Neural progenitor cell (in vitro differentiated cells): ENCODE results near the gene TMEM109. TPM values are rescaled to one million over a fixed set of nuclear protein-coding genes. Genes with fewer than 3 reads are reported as not detected.

ENCODE experiments used
- DNase-seq: peaks from one replicate; pipeline ENCODE4 v3.0.0-alpha.2; 2016; ENCODE audit warnings: low spot score
- H2AFZ ChIP-seq: fragments of 200-600 bp; sonication (generic); replicated peaks from 2 replicates; pipeline ENCODE4 v1.6.1; 2016; ENCODE audit warnings: antibody characterized with exemption
- H3F3A ChIP-seq: fragments of 200-600 bp; sonication (generic); 2 replicates; pipeline ENCODE4 v1.6.1; 2016; ENCODE audit warnings: antibody characterized with exemption, low read depth
- H3K27ac ChIP-seq: fragments of 200-600 bp; sonication (generic); 2 replicates; pipeline ENCODE4 v1.5.1; 2016; ENCODE audit warnings: mild to moderate bottlenecking
- H3K27me3 ChIP-seq: fragments of 200-600 bp; sonication (generic); 2 replicates; pipeline ENCODE4 v1.6.1; 2016; ENCODE audit warnings: mild to moderate bottlenecking, moderate library complexity
- H3K36me3 ChIP-seq: fragments of 200-600 bp; sonication (generic); 2 replicates; pipeline ENCODE4 v1.5.1; 2016
- H3K4me1 ChIP-seq: fragments of 200-600 bp; sonication (generic); 2 replicates; pipeline ENCODE4 v1.6.1; 2016; ENCODE audit warnings: mixed run types
- H3K4me2 ChIP-seq: fragments of 200-600 bp; sonication (generic); 2 replicates; pipeline ENCODE4 v1.6.1; 2016
- H3K4me3 ChIP-seq: fragments of 200-600 bp; sonication (generic); 2 replicates; pipeline ENCODE4 v1.5.1; 2016
- H3K79me2 ChIP-seq: fragments of 200-600 bp; sonication (generic); 2 replicates; pipeline ENCODE4 v1.6.1; 2016; ENCODE audit warnings: low read depth
- H3K9ac ChIP-seq: fragments of 200-600 bp; sonication (generic); 2 replicates; pipeline ENCODE4 v1.6.1; 2016
- H3K9me3 ChIP-seq: fragments of 200-600 bp; sonication (generic); 2 replicates; pipeline ENCODE4 v1.5.1; 2016; ENCODE audit warnings: low read depth
- H4K20me1 ChIP-seq: fragments of 200-600 bp; sonication (generic); 2 replicates; pipeline ENCODE4 v1.6.1; 2016; ENCODE audit warnings: low read depth
- H3K27ac Mint-ChIP-seq: 3 replicates; pipeline ENCODE4 v1.8.0; 2021; ENCODE audit warnings: mixed read lengths
- H3K27me3 Mint-ChIP-seq: 2 replicates; pipeline ENCODE4 v1.8.0; 2022; ENCODE audit warnings: low read depth, mild to moderate bottlenecking, inconsistent platforms, moderate library complexity, mixed read lengths; ENCODE audit not compliant: insufficient read depth
- H3K36me3 Mint-ChIP-seq: 3 replicates; pipeline ENCODE4 v1.8.0; 2021; ENCODE audit warnings: mixed read lengths
- H3K4me1 Mint-ChIP-seq: 3 replicates; pipeline ENCODE4 v1.8.0; 2021; ENCODE audit warnings: mixed read lengths
- H3K4me3 Mint-ChIP-seq: 3 replicates; pipeline ENCODE4 v1.8.0; 2021; ENCODE audit warnings: mild to moderate bottlenecking, moderate library complexity, mixed read lengths
- H3K9me3 Mint-ChIP-seq: 3 replicates; pipeline ENCODE4 v1.8.0; 2020; ENCODE audit warnings: mixed read lengths
- CTCF ChIP-seq: fragments of 200-600 bp; sonication (generic); IDR thresholded peaks from 2 replicates; pipeline ENCODE4 v1.5.1; 2017; ENCODE audit warnings: antibody characterized with exemption, mild to moderate bottlenecking
- EZH2 ChIP-seq: fragments of 200-600 bp; sonication (generic); IDR thresholded peaks from 2 replicates; pipeline ENCODE4 v1.6.1; 2017; ENCODE audit warnings: antibody characterized with exemption, mild to moderate bottlenecking, moderate library complexity
- EZH2phosphoT487 ChIP-seq: fragments of 200-600 bp; sonication (generic); IDR thresholded peaks from 2 replicates; pipeline ENCODE4 v1.6.1; 2017; ENCODE audit warnings: antibody characterized with exemption
- total RNA-seq: library from RNA; depleted of rRNA; stranded (reverse); fragments of >200 nt; gene quantifications from 2 replicates; pipeline ENCODE4 v1.2.3, GENCODE V29; 2015; ENCODE audit warnings: low replicate concordance

The TMEM109 gene
- total RNA-seq, 1 donor from 2014 or later = 22.4 TPM

- peaks cover 22% of the 10 kb centered on the region for H3K36me3 Mint-ChIP-seq
Measured at GRCh38 chr11:60919320-60919719, 5.4 kb downstream of the TMEM109 start.

GRCh38 chr11:60919956-60920355, 6.0 kb downstream of the TMEM109 start:
- Histone ChIP-seq H3K4me3 (no peak overlapping the region), H3F3A (peaks cover 16% of the 10 kb centered on the region), H3K79me2 (peaks cover 39% of the 10 kb centered on the region), H3K4me1 (peaks cover 6% of the 10 kb centered on the region), H3K36me3 (no peaks in the 10 kb centered on the region), H3K4me2 (no peak overlapping the region), H2AFZ (no peak overlapping the region), H3K9me3 (no peaks in the 10 kb centered on the region), H4K20me1 (peaks cover 25% of the 10 kb centered on the region), H3K27ac (no peak overlapping the region), H3K27me3 (no peaks in the 10 kb centered on the region), H3K9ac (no peak overlapping the region)
- Mint-ChIP-seq H3K4me1 (peaks cover 35% of the 10 kb centered on the region), H3K36me3 (peaks cover 22% of the 10 kb centered on the region), H3K9me3 (no peaks in the 10 kb centered on the region), H3K4me3 (no peak overlapping the region), H3K27ac (no peak overlapping the region), H3K27me3 (peaks cover 4% of the 10 kb centered on the region)
- DNase-seq = no peak
- no peak for TF ChIP-seq EZH2
- TF ChIP-seq EZH2phosphoT487 = no peak
- TF ChIP-seq CTCF = no peak

More at GRCh38 chr11:60919320-60919719, 5.4 kb downstream of the TMEM109 start:
- Histone ChIP-seq H3K9ac (no peak overlapping the region), H3K79me2 (peaks cover 38% of the 10 kb centered on the region), H3K27ac (no peak overlapping the region), H3K27me3 (no peaks in the 10 kb centered on the region), H3K36me3 (no peaks in the 10 kb centered on the region), H3K4me2 (no peak overlapping the region), H4K20me1 (peaks cover 26% of the 10 kb centered on the region), H2AFZ (no peak overlapping the region), H3K4me3 (no peak overlapping the region), H3K9me3 (no peaks in the 10 kb centered on the region), H3K4me1 (peaks cover 6% of the 10 kb centered on the region), H3F3A (peaks cover 21% of the 10 kb centered on the region)
- peaks cover 7% of the 10 kb centered on the region for H3K27me3 Mint-ChIP-seq
- no peak for TF ChIP-seq CTCF
- TF ChIP-seq EZH2phosphoT487 = no peak
- no peak for TF ChIP-seq EZH2
- DNase-seq = no peak
- no peak overlapping the region for H3K4me3 Mint-ChIP-seq
- no peak overlapping the region for H3K27ac Mint-ChIP-seq
- peaks cover 37% of the 10 kb centered on the region for H3K4me1 Mint-ChIP-seq
- no peaks in the 10 kb centered on the region for H3K9me3 Mint-ChIP-seq

GRCh38 chr11:60921259-60921658, 7.3 kb downstream of the TMEM109 start:
- TF ChIP-seq CTCF (no peak), EZH2 (no peak), EZH2phosphoT487 (no peak)
- Mint-ChIP-seq H3K36me3 (peaks cover 22% of the 10 kb centered on the region), H3K9me3 (no peaks in the 10 kb centered on the region), H3K4me1 (peaks cover 34% of the 10 kb centered on the region), H3K27ac (no peak overlapping the region), H3K4me3 (no peak overlapping the region), H3K27me3 (peaks cover 2% of the 10 kb centered on the region)
- Histone ChIP-seq H3F3A (peaks cover 3% of the 10 kb centered on the region), H4K20me1 (peaks cover 36% of the 10 kb centered on the region), H3K4me2 (no peak overlapping the region), H3K9me3 (no peaks in the 10 kb centered on the region), H2AFZ (no peak overlapping the region), H3K4me1 (peaks cover 6% of the 10 kb centered on the region), H3K36me3 (no peaks in the 10 kb centered on the region), H3K4me3 (no peak overlapping the region), H3K79me2 (peaks cover 45% of the 10 kb centered on the region), H3K27me3 (no peaks in the 10 kb centered on the region), H3K9ac (no peak overlapping the region), H3K27ac (no peak overlapping the region)
- DNase-seq = no peak
